Measurements from ENCODE around the gene ASAH2.

DNA sequence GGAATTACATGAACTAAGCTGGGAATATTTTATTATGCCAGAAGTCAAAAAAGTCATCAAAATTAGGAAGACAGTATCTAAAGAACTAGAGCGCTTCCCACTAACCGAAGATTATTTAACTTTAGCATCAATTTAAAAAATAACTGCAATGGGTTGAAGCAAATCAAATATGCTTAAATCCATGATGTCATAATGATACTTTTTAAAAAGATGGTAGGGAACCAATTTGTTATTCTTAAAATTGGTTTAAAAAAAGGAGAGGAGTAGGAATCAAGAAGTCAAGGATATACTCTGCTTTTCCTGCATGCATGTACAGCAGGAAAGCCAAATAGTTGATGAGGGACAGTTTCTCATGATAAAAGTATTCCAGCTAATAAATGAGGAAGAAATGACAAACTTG, 3.2 kb upstream of the ASAH2 start:
- TF ChIP-seq, protein P1, sequence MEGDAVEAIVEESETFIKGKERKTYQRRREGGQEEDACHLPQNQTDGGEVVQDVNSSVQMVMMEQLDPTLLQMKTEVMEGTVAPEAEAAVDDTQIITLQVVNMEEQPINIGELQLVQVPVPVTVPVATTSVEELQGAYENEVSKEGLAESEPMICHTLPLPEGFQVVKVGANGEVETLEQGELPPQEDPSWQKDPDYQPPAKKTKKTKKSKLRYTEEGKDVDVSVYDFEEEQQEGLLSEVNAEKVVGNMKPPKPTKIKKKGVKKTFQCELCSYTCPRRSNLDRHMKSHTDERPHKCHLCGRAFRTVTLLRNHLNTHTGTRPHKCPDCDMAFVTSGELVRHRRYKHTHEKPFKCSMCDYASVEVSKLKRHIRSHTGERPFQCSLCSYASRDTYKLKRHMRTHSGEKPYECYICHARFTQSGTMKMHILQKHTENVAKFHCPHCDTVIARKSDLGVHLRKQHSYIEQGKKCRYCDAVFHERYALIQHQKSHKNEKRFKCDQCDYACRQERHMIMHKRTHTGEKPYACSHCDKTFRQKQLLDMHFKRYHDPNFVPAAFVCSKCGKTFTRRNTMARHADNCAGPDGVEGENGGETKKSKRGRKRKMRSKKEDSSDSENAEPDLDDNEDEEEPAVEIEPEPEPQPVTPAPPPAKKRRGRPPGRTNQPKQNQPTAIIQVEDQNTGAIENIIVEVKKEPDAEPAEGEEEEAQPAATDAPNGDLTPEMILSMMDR (IDR thresholded peaks at IDR 0.05) = no peak
- no peak for TF ChIP-seq EZH2 (IDR thresholded peaks at IDR 0.05; ENCODE audit: borderline replicate concordance, insufficient read depth, low read depth, low read length, poor library complexity, severe bottlenecking)

Data from B cell (primary cell).